Sigmoid colon (tissue), 7 donors: ENCODE data around the gene C2CD4B. TPM values are rescaled to one million over a fixed set of nuclear protein-coding genes. Genes with fewer than 3 reads are reported as not detected.

Source experiments
- DNase-seq: peaks from one replicate; pipeline ENCODE4 v3.0.0-alpha.2; 2019
- H3K27ac ChIP-seq, 4 donors: fragments of 200-600 bp; sonication (generic); one replicate each; pipeline ENCODE4 v1.5.1; 2016 to 2019; ENCODE audit warnings: mild to moderate bottlenecking in 1 of 4
- H3K27me3 ChIP-seq, 3 donors: fragments of 200-600 bp; sonication (generic); one replicate each; pipeline ENCODE4 v1.5.1; 2019; ENCODE audit warnings: mild to moderate bottlenecking in 1 of 3
- H3K36me3 ChIP-seq, 4 donors: fragments of 200-600 bp; sonication (generic); one replicate each; pipeline ENCODE4 v1.5.1; 2016 to 2019
- H3K4me1 ChIP-seq, 4 donors: fragments of 200-600 bp; sonication (generic); one replicate each; pipeline ENCODE4 v1.5.1; 2017 to 2019
- H3K4me3 ChIP-seq, 4 donors: fragments of 200-600 bp; sonication (generic); one replicate each; pipeline ENCODE4 v1.5.1; 2017 to 2019; ENCODE audit warnings: mild to moderate bottlenecking in 2 of 4, moderate library complexity in 1 of 4
- H3K9me3 ChIP-seq, 4 donors: fragments of 200-600 bp in 3 of 4; sonication (generic) in 3 of 4; one replicate each; pipeline versions ENCODE4 v1.5.1 to v1.6.1; 2013 to 2019
- CTCF ChIP-seq, 4 experiments: fragments of 450-650 bp in 3 of 4; fragments of 200-600 bp in 1 of 4; IDR thresholded peaks; one replicate each; pipeline ENCODE4 v1.5.1; 2016 to 2019; ENCODE audit warnings: antibody characterized with exemption in 4 of 4, mild to moderate bottlenecking in 3 of 4, moderate library complexity in 2 of 4
- EP300 ChIP-seq, 4 donors: sonication (generic); formaldehyde crosslinking; IDR thresholded peaks; one replicate each; pipeline ENCODE4 v1.6.1; 2017; ENCODE audit warnings: antibody characterized with exemption in 4 of 4
- POLR2A ChIP-seq, 2 donors: fragments of 450-650 bp; IDR thresholded peaks; one replicate each; pipeline ENCODE4 v1.6.1; 2016; ENCODE audit warnings: antibody characterized with exemption in 2 of 2, mild to moderate bottlenecking in 2 of 2, moderate library complexity in 2 of 2
- POLR2AphosphoS5 ChIP-seq, 4 donors: sonication (generic); formaldehyde crosslinking; IDR thresholded peaks; one replicate each; pipeline ENCODE4 v1.6.1; 2017; ENCODE audit warnings: antibody characterized with exemption in 4 of 4
- WGBS, 2 donors: extraction: QIAGEN DNeasy Blood & Tissue Kit; methylation state at CpG; one replicate each; pipeline ENCODE4 v1.1.7; 2013; 5-methylcytosine and 5-hydroxymethylcytosine counted together
- intact Hi-C: fragments of 100-400 bp; cut with DNase I; formaldehyde crosslinking; loops from one replicate; pipeline ENCODE4 v1.15.1; 2023
- polyA plus RNA-seq, 3 donors: library from polyadenylated mRNA; stranded (reverse); fragments of 200-250 nt; gene quantifications; one replicate each; pipeline ENCODE4 v1.2.3, GENCODE V29; 2013
- total RNA-seq, 4 donors: library from RNA; depleted of rRNA; stranded (reverse); fragments of >200 nt; gene quantifications; one replicate each; pipeline ENCODE4 v1.1.0, GENCODE V29; 2016
- donor health status: healthy with polysubstance abuse.
- donor health status: Bipolar disorder and iron deficiency.
- donor health status: healthy.

The C2CD4B gene
- total and polyA plus RNA-seq, 7 donors, result 0.60 to 4.6 (median 1.4) TPM; not detected in 1

DNA sequence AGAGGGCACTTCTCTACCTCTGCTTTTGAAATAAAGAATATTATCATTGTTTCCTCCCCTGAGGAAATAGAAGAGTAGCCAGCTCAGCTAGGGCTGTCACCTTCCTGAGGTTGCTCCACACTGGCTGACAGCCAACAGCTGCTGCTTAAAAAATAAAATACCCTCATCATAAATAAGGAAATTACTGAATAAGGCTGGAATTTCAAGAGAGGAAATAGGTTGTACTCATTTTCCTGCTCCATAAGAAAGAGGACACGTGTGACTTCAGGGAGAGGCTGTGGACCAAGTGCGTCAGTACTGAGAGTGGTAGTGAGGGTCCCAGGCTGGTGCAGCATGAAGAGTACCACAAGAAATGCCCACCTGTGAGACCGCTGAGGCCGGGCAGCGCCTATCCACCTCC lies 8.1 kb upstream of the C2CD4B start:
- no peak for TF ChIP-seq POLR2A (IDR thresholded peaks at IDR 0.05)
- no peak for TF ChIP-seq EP300 (IDR thresholded peaks at IDR 0.05)
- peak in 1 of 4 donors; percentile 41 for TF ChIP-seq POLR2AphosphoS5 (IDR thresholded peaks at IDR 0.05)
- TF ChIP-seq CTCF (IDR thresholded peaks at IDR 0.05), result no peak
- WGBS, 2 donors, result 88 to 91% methylated on average over 5 of the region's 5 CpGs
- no peaks in the 10 kb centered on the region for H3K36me3 ChIP-seq
- intact Hi-C loops, result no loop called here
- H3K27ac ChIP-seq, result peak overlapping the region in 1 of 4 donors; percentile 42
- H3K27me3 ChIP-seq, result no peaks in the 10 kb centered on the region
- no peaks in the 10 kb centered on the region for H3K9me3 ChIP-seq
- H3K4me1 ChIP-seq, result no peaks in the 10 kb centered on the region
- H3K4me3 ChIP-seq, result no peak overlapping the region
- DNase-seq, result no peak

DNA sequence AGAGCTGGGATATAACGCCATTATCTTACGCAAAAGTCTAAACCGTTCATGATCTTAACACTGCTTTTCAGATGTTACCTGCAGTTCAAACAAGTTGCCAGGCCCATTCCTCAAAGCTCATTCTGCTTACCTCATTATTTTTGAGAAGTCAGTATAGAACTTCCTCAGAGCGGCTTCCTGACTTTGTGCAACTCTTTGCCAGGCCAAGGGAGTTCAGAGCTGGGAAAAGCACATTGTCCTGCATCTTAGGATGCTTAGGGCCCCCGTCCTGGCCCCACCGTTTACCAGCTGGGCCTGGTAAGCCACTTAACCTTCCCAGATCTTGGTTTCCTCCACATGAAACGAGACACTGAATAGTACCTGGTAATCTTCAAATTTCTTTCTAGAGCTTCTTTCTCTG lies 6.8 kb upstream of the C2CD4B start:
- no peak for TF ChIP-seq POLR2A (IDR thresholded peaks at IDR 0.05)
- no peak for TF ChIP-seq CTCF (IDR thresholded peaks at IDR 0.05)
- no peak for TF ChIP-seq EP300 (IDR thresholded peaks at IDR 0.05)
- TF ChIP-seq POLR2AphosphoS5 (IDR thresholded peaks at IDR 0.05), result no peak
- no peak for DNase-seq
- H3K27me3 ChIP-seq, result peaks cover 0 to 2% (median 1%) of the 10 kb centered on the region in 3 donors
- intact Hi-C loops, result no loop called here
- no peaks in the 10 kb centered on the region for H3K4me1 ChIP-seq
- H3K4me3 ChIP-seq, result no peak overlapping the region
- no peaks in the 10 kb centered on the region for H3K9me3 ChIP-seq
- H3K36me3 ChIP-seq, result no peaks in the 10 kb centered on the region
- H3K27ac ChIP-seq, result no peak overlapping the region
- 66 to 72% methylated on average over 7 of the region's 7 CpGs for WGBS, 2 donors

- intact Hi-C loops, result no loop called here
- peaks cover 21 to 57% (median 40%) of the 10 kb centered on the region in 3 donors for H3K27me3 ChIP-seq
- WGBS, 2 donors, result 63 to 89% methylated on average over 11 of the region's 11 CpGs
- peak overlapping the region in 1 of 4 donors; percentile 55 for H3K27ac ChIP-seq
- TF ChIP-seq POLR2A (IDR thresholded peaks at IDR 0.05), result no peak
- TF ChIP-seq POLR2AphosphoS5 (IDR thresholded peaks at IDR 0.05), result peak in 1 of 4 donors; percentile 18
- no peaks in the 10 kb centered on the region for H3K36me3 ChIP-seq
- DNase-seq, result no peak
- peaks cover 0 to 17% (median 15%) of the 10 kb centered on the region in 4 donors for H3K4me1 ChIP-seq
- H3K4me3 ChIP-seq, result no peak overlapping the region
- H3K9me3 ChIP-seq, result no peaks in the 10 kb centered on the region
These were observed 799 bp upstream of the C2CD4B start for GRCh38 chr15:62165793-62166375.

DNA sequence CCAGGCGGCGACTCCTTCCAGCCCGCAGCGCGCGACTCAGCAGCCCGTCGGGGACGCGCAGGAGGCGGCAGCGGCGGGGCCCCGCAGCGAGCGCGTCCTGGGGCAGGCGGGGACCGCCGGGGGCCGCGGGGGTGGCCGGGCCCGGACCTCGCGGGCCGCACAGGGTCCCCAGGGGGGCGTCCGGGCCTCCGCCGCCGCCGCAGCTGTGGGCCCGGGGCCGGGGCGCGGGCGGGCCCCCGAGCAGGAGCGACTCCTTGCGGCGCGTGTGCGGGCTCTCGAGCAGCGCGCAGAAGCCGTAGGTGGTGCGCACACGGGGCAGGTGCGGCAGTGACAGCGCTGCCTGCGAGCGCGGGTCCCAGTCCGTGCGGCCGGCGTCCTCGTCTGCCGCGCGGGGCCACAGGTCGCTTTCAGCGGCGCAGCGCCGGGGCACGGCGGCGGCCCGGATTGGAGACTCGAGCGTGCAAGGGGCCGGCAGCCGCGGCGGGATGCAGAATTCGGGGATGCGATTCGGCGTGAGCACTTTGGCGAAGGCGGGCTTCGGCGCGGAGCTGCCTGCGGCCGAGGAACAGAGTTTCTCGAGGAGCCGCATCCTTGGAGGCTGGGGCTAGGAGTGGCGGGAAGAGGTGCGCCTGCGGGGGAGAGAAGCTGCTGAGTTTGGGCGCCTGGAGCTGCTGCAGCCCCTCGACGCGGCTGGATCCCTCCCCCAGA lies 535 bp downstream of the C2CD4B start:
- 1 to 2% methylated on average over 98 of the region's 98 CpGs for WGBS, 2 donors

DNA sequence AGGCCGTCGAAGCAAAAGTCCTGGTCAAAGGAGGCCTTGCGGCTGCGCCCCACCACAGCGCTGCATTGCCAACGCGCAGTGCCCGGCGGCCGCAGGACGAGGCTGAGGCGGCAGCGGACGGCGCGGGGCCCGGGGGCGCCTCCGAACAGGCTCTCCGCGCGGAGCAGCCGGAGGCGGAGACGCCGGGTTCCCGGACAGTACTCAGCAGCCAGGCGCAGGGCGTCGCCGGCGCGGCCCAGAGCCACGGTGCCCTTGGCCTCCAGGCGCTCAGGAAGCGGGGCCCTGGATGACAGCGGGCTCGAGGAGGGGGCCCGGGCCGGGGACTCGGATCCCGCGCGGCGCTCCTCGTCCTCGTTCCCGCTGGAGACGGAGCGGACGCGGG lies 1.1 kb downstream of the C2CD4B start:
- TF ChIP-seq CTCF (IDR thresholded peaks at IDR 0.05) (no peak), POLR2A (IDR thresholded peaks at IDR 0.05) (no peak), EP300 (IDR thresholded peaks at IDR 0.05) (no peak), POLR2AphosphoS5 (IDR thresholded peaks at IDR 0.05) (no peak)
- Histone ChIP-seq H3K27ac (peak overlapping the region in 2 of 4 donors; percentile 33 to 65), H3K4me1 (peaks cover 0 to 17% (median 15%) of the 10 kb centered on the region in 4 donors), H3K36me3 (no peaks in the 10 kb centered on the region), H3K9me3 (no peaks in the 10 kb centered on the region), H3K27me3 (peaks cover 21 to 65% (median 40%) of the 10 kb centered on the region in 3 donors), H3K4me3 (peak overlapping the region in 3 of 4 donors; percentile 30 to 46 (median 41))
- no peak for DNase-seq
- WGBS, 2 donors, result 1 to 2% methylated on average over 52 of the region's 52 CpGs
- intact Hi-C loops, result no loop called here

More for the DNA sequence above, 535 bp downstream of the C2CD4B start:
- intact Hi-C loops, result no loop called here
- H3K36me3 ChIP-seq, result no peaks in the 10 kb centered on the region
- peaks cover 21 to 63% (median 40%) of the 10 kb centered on the region in 3 donors for H3K27me3 ChIP-seq
- H3K4me3 ChIP-seq, result peak overlapping the region in 3 of 4 donors; percentile 30 to 46 (median 41)
- H3K27ac ChIP-seq, result peak overlapping the region in 2 of 4 donors; percentile 33 to 65
- peaks cover 0 to 17% (median 15%) of the 10 kb centered on the region in 4 donors for H3K4me1 ChIP-seq
- no peaks in the 10 kb centered on the region for H3K9me3 ChIP-seq
- no peak for TF ChIP-seq EP300 (IDR thresholded peaks at IDR 0.05)
- DNase-seq, result no peak
